Liver (tissue), 9 donors: ENCODE measurements around the gene CEP350. TPM values are rescaled to one million over a fixed set of nuclear protein-coding genes. Genes with fewer than 3 reads are reported as not detected.

Source experiments
- DNase-seq: peaks from one replicate; pipeline ENCODE4 v3.0.0-alpha.2; 2017; ENCODE audit warnings: low spot score
- H3K27ac ChIP-seq, 2 donors: one replicate each; pipeline ENCODE4 v1.7.0; 2013; ENCODE audit warnings: inconsistent platforms in 2 of 2, low read length in 2 of 2, control low read depth in 1 of 2, low read depth in 1 of 2, mild to moderate bottlenecking in 1 of 2
- H3K27me3 ChIP-seq, 4 donors: one replicate each; pipeline versions ENCODE4 v1.6.1 to v1.7.0; 2013; ENCODE audit warnings: low read length in 3 of 4, inconsistent platforms in 1 of 4, mild to moderate bottlenecking in 1 of 4, moderate library complexity in 1 of 4; ENCODE audit not compliant: control insufficient read depth in 4 of 4, insufficient read depth in 4 of 4
- H3K36me3 ChIP-seq, 4 donors: one replicate each; pipeline versions ENCODE4 v1.6.1 to v1.7.0; 2013; ENCODE audit warnings: low read length in 3 of 4, mild to moderate bottlenecking in 3 of 4, low read depth in 1 of 4, moderate library complexity in 1 of 4; ENCODE audit not compliant: control insufficient read depth in 4 of 4, insufficient read depth in 3 of 4
- H3K4me1 ChIP-seq, 4 donors: one replicate each; pipeline versions ENCODE4 v1.6.1 to v1.7.0; 2013; ENCODE audit warnings: low read length in 3 of 4, mild to moderate bottlenecking in 3 of 4, moderate library complexity in 1 of 4; ENCODE audit not compliant: control insufficient read depth in 4 of 4, insufficient read depth in 4 of 4
- H3K4me3 ChIP-seq, 3 donors: one replicate each; pipeline versions ENCODE4 v1.6.1 to v1.7.0; 2013; ENCODE audit warnings: low read length in 3 of 3, control low read depth in 1 of 3, low read depth in 1 of 3, mild to moderate bottlenecking in 1 of 3
- H3K9ac ChIP-seq, 2 donors: one replicate each; pipeline ENCODE4 v1.7.0; 2013; ENCODE audit warnings: low read length in 2 of 2, mild to moderate bottlenecking in 2 of 2, moderate library complexity in 2 of 2, control low read depth in 1 of 2, low read depth in 1 of 2
- H3K9me3 ChIP-seq, 4 donors: one replicate each; pipeline versions ENCODE4 v1.6.1 to v1.7.0; 2013; ENCODE audit warnings: low read length in 3 of 4; ENCODE audit not compliant: control insufficient read depth in 4 of 4
- EGR1 ChIP-seq, 2 donors: IDR thresholded peaks; 2 replicates each; pipeline ENCODE4 v1.6.1; 2016 to 2018; ENCODE audit warnings: antibody characterized with exemption in 2 of 2, low read depth in 2 of 2
- FOXA1 ChIP-seq: IDR thresholded peaks from 2 replicates; pipeline ENCODE4 v1.6.1; 2016; ENCODE audit warnings: antibody characterized with exemption
- FOXA2 ChIP-seq: IDR thresholded peaks from 2 replicates; pipeline ENCODE4 v1.6.1; 2016; ENCODE audit warnings: antibody characterized with exemption
- GABPA ChIP-seq, 2 donors: IDR thresholded peaks in 1 of 2; conservative IDR thresholded peaks in 1 of 2; 2 replicates each; pipeline ENCODE4 v1.6.1; 2016; ENCODE audit warnings: antibody characterized with exemption in 2 of 2, mild to moderate bottlenecking in 1 of 2, moderate library complexity in 1 of 2
- JUND ChIP-seq, 2 donors: IDR thresholded peaks; 2 replicates each; pipeline ENCODE4 v1.6.1; 2016; ENCODE audit warnings: antibody characterized with exemption in 2 of 2
- NR2F2 ChIP-seq: IDR thresholded peaks from 2 replicates; pipeline ENCODE4 v1.6.1; 2016; ENCODE audit warnings: antibody characterized with exemption
- RAD21 ChIP-seq, 2 donors: IDR thresholded peaks; 2 replicates each; pipeline ENCODE4 v1.6.1; 2016; ENCODE audit warnings: antibody characterized with exemption in 2 of 2, mild to moderate bottlenecking in 2 of 2
- RXRA ChIP-seq, 2 donors: IDR thresholded peaks; 2 replicates each; pipeline ENCODE4 v1.6.1; 2017 to 2018; ENCODE audit warnings: antibody characterized with exemption in 2 of 2, mild to moderate bottlenecking in 1 of 2
- SP1 ChIP-seq: IDR thresholded peaks from 2 replicates; pipeline ENCODE4 v1.6.1; 2018; ENCODE audit warnings: antibody characterized with exemption, mild to moderate bottlenecking
- YY1 ChIP-seq: IDR thresholded peaks from 2 replicates; pipeline ENCODE4 v1.6.1; 2016; ENCODE audit warnings: antibody characterized with exemption, mild to moderate bottlenecking
- WGBS: extraction: QIAGEN DNeasy Blood & Tissue Kit; methylation state at CpG from one replicate; pipeline ENCODE4 v1.1.7; 2013; 5-methylcytosine and 5-hydroxymethylcytosine counted together
- polyA plus RNA-seq, 2 donors: library from polyadenylated mRNA; stranded (reverse) in 1 of 2; unstranded in 1 of 2; fragments of 200-250 nt in 1 of 2; fragments of >200 nt in 1 of 2; fragmentation: Nextera tagmentation in 1 of 2; extraction: Ambion mirVana in 1 of 2; gene quantifications; one replicate each; pipeline versions ENCODE4 v1.2.1 to v1.2.3, GENCODE V29; 2013 to 2015
- total RNA-seq, 2 donors: library from RNA; depleted of rRNA; stranded (reverse); fragments of >200 nt; gene quantifications; one replicate each; pipeline ENCODE4 v1.2.3, GENCODE V29; 2014
- TF ChIP-seq, protein P1 (sequence below): IDR thresholded peaks from 2 replicates; pipeline ENCODE4 v1.6.1; 2016; ENCODE audit warnings: antibody characterized with exemption, mild to moderate bottlenecking
- TF ChIP-seq, protein P2 (sequence below): IDR thresholded peaks from 2 replicates; pipeline ENCODE4 v1.6.1; 2016; ENCODE audit warnings: antibody characterized with exemption
- TF ChIP-seq, protein P3 (sequence below): IDR thresholded peaks from 2 replicates; pipeline ENCODE4 v1.6.1; 2016; ENCODE audit warnings: antibody characterized with exemption
- TF ChIP-seq, protein P4 (sequence below): IDR thresholded peaks from 2 replicates; pipeline ENCODE4 v1.6.1; 2016; ENCODE audit warnings: antibody characterized with exemption
- donor health status: healthy.
- donor health status: healthy.
- donor health status: healthy.
- donor health status: healthy.
- donor health status: healthy.

CEP350 gene
- total and polyA plus RNA-seq, 4 donors = 4.5 to 49.0 (median 18.9) TPM

DNA sequence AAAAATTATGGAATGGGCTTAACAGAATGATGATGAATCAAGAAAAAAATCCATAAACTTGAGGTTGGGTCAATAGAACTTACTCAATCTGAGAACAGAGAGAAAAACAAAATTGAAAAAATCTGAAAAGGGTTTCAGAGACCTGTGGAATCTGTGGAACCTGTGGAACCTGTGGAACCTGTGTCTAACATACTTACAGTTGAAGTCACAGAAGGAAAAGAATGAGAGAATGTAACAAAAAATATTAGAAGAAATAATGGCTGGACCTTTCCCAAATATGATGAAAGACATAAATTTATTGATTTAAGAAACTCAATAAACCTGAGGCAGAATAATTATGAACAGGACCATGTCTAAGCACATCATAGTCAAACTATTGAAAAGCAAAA is 182.4 kb downstream of the CEP350 start (continued):
- TF ChIP-seq, protein P1, sequence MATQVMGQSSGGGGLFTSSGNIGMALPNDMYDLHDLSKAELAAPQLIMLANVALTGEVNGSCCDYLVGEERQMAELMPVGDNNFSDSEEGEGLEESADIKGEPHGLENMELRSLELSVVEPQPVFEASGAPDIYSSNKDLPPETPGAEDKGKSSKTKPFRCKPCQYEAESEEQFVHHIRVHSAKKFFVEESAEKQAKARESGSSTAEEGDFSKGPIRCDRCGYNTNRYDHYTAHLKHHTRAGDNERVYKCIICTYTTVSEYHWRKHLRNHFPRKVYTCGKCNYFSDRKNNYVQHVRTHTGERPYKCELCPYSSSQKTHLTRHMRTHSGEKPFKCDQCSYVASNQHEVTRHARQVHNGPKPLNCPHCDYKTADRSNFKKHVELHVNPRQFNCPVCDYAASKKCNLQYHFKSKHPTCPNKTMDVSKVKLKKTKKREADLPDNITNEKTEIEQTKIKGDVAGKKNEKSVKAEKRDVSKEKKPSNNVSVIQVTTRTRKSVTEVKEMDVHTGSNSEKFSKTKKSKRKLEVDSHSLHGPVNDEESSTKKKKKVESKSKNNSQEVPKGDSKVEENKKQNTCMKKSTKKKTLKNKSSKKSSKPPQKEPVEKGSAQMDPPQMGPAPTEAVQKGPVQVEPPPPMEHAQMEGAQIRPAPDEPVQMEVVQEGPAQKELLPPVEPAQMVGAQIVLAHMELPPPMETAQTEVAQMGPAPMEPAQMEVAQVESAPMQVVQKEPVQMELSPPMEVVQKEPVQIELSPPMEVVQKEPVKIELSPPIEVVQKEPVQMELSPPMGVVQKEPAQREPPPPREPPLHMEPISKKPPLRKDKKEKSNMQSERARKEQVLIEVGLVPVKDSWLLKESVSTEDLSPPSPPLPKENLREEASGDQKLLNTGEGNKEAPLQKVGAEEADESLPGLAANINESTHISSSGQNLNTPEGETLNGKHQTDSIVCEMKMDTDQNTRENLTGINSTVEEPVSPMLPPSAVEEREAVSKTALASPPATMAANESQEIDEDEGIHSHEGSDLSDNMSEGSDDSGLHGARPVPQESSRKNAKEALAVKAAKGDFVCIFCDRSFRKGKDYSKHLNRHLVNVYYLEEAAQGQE = no peak
- no peak for TF ChIP-seq YY1
- TF ChIP-seq NR2F2 = no peak
- no peak for TF ChIP-seq JUND (IDR thresholded peaks at IDR 0.05)
- no peak for TF ChIP-seq GABPA (IDR thresholded peaks at IDR 0.05 in 1 of 2, conservative IDR thresholded peaks at IDR 0.05 in 1 of 2)
- TF ChIP-seq RAD21 (IDR thresholded peaks at IDR 0.05) = no peak

DNA sequence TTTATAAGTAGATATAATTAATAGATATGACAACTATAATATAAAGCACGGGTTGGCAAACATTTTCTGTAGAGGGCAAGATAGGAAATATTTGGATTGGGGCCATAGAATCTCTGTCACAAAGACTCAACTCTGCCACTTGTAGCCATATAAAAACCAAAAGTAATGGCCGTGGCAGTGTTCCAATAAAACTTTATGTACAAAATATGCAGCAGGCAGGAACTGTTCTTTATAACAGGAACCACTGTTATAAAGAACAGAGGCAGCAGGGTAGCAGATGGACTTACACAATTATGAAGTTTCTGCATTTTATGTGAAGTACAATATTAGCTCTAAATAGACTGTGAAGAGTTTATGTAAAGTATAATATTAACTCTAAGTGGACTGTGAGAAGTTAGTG is 183.2 kb downstream of the CEP350 start:
- TF ChIP-seq, protein P2, sequence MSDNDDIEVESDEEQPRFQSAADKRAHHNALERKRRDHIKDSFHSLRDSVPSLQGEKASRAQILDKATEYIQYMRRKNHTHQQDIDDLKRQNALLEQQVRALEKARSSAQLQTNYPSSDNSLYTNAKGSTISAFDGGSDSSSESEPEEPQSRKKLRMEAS = no peak
- TF ChIP-seq JUND (IDR thresholded peaks at IDR 0.05) (no peak), FOXA2 (no peak), NR2F2 (no peak), SP1 (no peak), RXRA (IDR thresholded peaks at IDR 0.05) (no peak), FOXA1 (no peak), EGR1 (IDR thresholded peaks at IDR 0.05; ENCODE audit: low read depth in 2 of 2) (no peak)
- TF ChIP-seq, protein P3, sequence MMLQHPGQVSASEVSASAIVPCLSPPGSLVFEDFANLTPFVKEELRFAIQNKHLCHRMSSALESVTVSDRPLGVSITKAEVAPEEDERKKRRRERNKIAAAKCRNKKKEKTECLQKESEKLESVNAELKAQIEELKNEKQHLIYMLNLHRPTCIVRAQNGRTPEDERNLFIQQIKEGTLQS = no peak
- TF ChIP-seq, protein P4, sequence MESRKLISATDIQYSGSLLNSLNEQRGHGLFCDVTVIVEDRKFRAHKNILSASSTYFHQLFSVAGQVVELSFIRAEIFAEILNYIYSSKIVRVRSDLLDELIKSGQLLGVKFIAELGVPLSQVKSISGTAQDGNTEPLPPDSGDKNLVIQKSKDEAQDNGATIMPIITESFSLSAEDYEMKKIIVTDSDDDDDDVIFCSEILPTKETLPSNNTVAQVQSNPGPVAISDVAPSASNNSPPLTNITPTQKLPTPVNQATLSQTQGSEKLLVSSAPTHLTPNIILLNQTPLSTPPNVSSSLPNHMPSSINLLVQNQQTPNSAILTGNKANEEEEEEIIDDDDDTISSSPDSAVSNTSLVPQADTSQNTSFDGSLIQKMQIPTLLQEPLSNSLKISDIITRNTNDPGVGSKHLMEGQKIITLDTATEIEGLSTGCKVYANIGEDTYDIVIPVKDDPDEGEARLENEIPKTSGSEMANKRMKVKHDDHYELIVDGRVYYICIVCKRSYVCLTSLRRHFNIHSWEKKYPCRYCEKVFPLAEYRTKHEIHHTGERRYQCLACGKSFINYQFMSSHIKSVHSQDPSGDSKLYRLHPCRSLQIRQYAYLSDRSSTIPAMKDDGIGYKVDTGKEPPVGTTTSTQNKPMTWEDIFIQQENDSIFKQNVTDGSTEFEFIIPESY = no peak
- TF ChIP-seq, protein P1 = no peak
- H3K27me3 ChIP-seq = peaks cover 0 to 6% (median 0%) of the 10 kb centered on the region in 4 donors
- DNase-seq = no peak
- WGBS = 69% methylated on average over 2 of the region's 2 CpGs
- peaks cover 0 to 6% (median 3%) of the 10 kb centered on the region in 4 donors for H3K4me1 ChIP-seq
- H3K9me3 ChIP-seq = no peaks in the 10 kb centered on the region
- no peak overlapping the region for H3K9ac ChIP-seq
- H3K4me3 ChIP-seq = no peak overlapping the region
- H3K36me3 ChIP-seq = no peaks in the 10 kb centered on the region
- H3K27ac ChIP-seq = no peak overlapping the region
